HG03196 (cell line): Measurements from ENCODE around the gene JAZF1.

Experiments used
- ATAC-seq: cut with Tn5 transposase; IDR thresholded peaks from one replicate; pipeline ENCODE4 v1.9.1; 2021; ENCODE audit not compliant: unreplicated experiment

Gene JAZF1

GRCh38 chr7:28078036-28078901 lies 102.3 kb downstream of the JAZF1 start:
- ATAC-seq = no peak

- no peak for ATAC-seq
These were observed 103.0 kb downstream of the JAZF1 start for GRCh38 chr7:28077616-28078015.

- no peak for ATAC-seq
These were observed 104.0 kb downstream of the JAZF1 start for GRCh38 chr7:28076423-28077200.

- no peak for ATAC-seq
These were observed 104.8 kb downstream of the JAZF1 start for GRCh38 chr7:28075674-28076358.

- no peak for ATAC-seq
These were observed 107.6 kb downstream of the JAZF1 start for GRCh38 chr7:28072876-28073514.

GRCh38 chr7:28071570-28071969 lies 109.0 kb downstream of the JAZF1 start:
- ATAC-seq = no peak

GRCh38 chr7:28070297-28071055 lies 110.1 kb downstream of the JAZF1 start:
- no peak for ATAC-seq

- no peak for ATAC-seq
These were observed 110.8 kb downstream of the JAZF1 start for GRCh38 chr7:28069807-28070206.

- ATAC-seq = no peak
These were observed 111.2 kb downstream of the JAZF1 start for GRCh38 chr7:28069388-28069787.

GRCh38 chr7:28068811-28069216 lies 111.8 kb downstream of the JAZF1 start:
- ATAC-seq = no peak

- ATAC-seq = no peak
These were observed 113.4 kb downstream of the JAZF1 start for GRCh38 chr7:28067171-28067570.

GRCh38 chr7:28065721-28066285 lies 114.8 kb downstream of the JAZF1 start:
- no peak for ATAC-seq

- ATAC-seq = no peak
These were observed 115.3 kb downstream of the JAZF1 start for GRCh38 chr7:28065308-28065707.

- no peak for ATAC-seq
These were observed 116.2 kb downstream of the JAZF1 start for GRCh38 chr7:28064437-28064836.

- no peak for ATAC-seq
These were observed 118.2 kb downstream of the JAZF1 start for GRCh38 chr7:28062197-28062991.

GRCh38 chr7:28061824-28062196 lies 118.8 kb downstream of the JAZF1 start:
- no peak for ATAC-seq

GRCh38 chr7:28060371-28060950 lies 120.1 kb downstream of the JAZF1 start:
- no peak for ATAC-seq

- ATAC-seq = no peak
These were observed 125.4 kb downstream of the JAZF1 start for GRCh38 chr7:28055161-28055544.
